GM12891 (cell line): ENCODE data around the gene FNDC5.

Experiments
- DNase-seq: peaks from one replicate; pipeline ENCODE4 v3.0.0; 2011; ENCODE audit warnings: low spot score; ENCODE audit not compliant: insufficient read length
- FAIRE-seq: peaks from 2 replicates; lab custom pipeline; 2011; peaks lifted over from hg19 to GRCh38; lab: Jason Lieb, UNC
- PAX5 ChIP-seq: IDR thresholded peaks from 2 replicates; pipeline ENCODE4 v1.6.1; 2011; ENCODE audit warnings: low read length, moderate library complexity, mild to moderate bottlenecking; ENCODE audit not compliant: insufficient read depth, severe bottlenecking
- POLR2A ChIP-seq: IDR thresholded peaks from 2 replicates; pipeline ENCODE4 v1.6.1; 2011; ENCODE audit warnings: low read depth, low read length, control low read depth
- POLR2AphosphoS5 ChIP-seq: IDR thresholded peaks from 2 replicates; pipeline ENCODE4 v1.6.1; 2011; ENCODE audit warnings: low read depth, low read length, control low read depth
- POU2F2 ChIP-seq: IDR thresholded peaks from 2 replicates; pipeline ENCODE4 v1.6.1; 2011; ENCODE audit warnings: low read depth, mild to moderate bottlenecking, control low read depth, low read length, moderate library complexity
- SPI1 ChIP-seq: IDR thresholded peaks from 2 replicates; pipeline ENCODE4 v1.6.1; 2011; ENCODE audit warnings: low read depth, low read length, control low read depth
- TAF1 ChIP-seq: IDR thresholded peaks from 2 replicates; pipeline ENCODE4 v1.6.1; 2011; ENCODE audit warnings: low read depth, low read length, control low read depth

Gene FNDC5

GRCh38 chr1:32817159-32817814 lies 53.4 kb downstream of the FNDC5 start, which contains the start of the genes S100PBP and YARS1:
Gene S100PBP (plus strand): TSS chr1:32817653. CDS start chr1:32826100, 8,447 bp downstream.
Gene YARS1 (minus strand): TSS chr1:32817358. CDS start chr1:32817244, 114 bp downstream.
- DNase-seq: peak; percentile 92
- FAIRE-seq: peak; percentile 96
- TF ChIP-seq TAF1: peak; percentile 54; the same call in 1 of the 2 replicates
- TF ChIP-seq POLR2A: peak; percentile 53; the same call in 1 of the 2 replicates
- TF ChIP-seq POU2F2: no peak; the same call in 1 of the 2 replicates
- TF ChIP-seq POLR2AphosphoS5: peak; percentile 70
- TF ChIP-seq PAX5: peak; percentile 82
- no peak for TF ChIP-seq SPI1

- FAIRE-seq: no peak
- no peak for DNase-seq
- TF ChIP-seq SPI1 (0 out of 2 replicates have a peak, but pooled peaks have one; percentile 25), TAF1 (no peak), POLR2A (no peak), POLR2AphosphoS5 (no peak), POU2F2 (no peak)
Measured at GRCh38 chr1:32816676-32817158, 54.0 kb downstream of the FNDC5 start.

- DNase-seq (no peak), FAIRE-seq (no peak)
- TF ChIP-seq PAX5 (no peak), SPI1 (no peak), POU2F2 (no peak), POLR2A (no peak), TAF1 (no peak), POLR2AphosphoS5 (no peak)
Measured at GRCh38 chr1:32813941-32814739, 56.6 kb downstream of the FNDC5 start.
